ENCODE data around the gene INSM1. TPM values are rescaled to one million over a fixed set of nuclear protein-coding genes. Genes with fewer than 3 reads are reported as not detected.

The INSM1 gene
- polyA plus RNA-seq, 1 experiment, result not detected

DNA sequence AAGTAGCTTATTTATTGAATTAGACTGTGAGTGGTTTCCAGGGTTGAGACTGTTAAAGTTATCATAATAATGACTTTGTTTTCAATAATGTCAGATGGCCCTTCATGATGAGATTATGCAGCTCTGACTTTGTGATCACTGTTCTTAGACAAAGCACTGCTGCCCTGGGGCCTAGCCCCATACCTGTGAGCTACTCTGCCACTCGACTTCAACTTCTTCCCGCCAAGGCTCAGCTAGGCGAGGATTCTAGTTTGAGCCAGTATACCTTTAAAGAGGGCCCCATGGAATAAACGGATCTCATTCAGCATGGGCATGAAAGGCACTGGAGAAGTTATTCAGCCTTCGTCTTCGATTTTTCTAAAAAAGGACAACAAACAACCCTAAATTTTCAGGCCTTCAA lies 45.0 kb upstream of the INSM1 start:
- CTCF ChIA-PET, result interaction anchor here (0.7 kb wide), 1 partner anchor 36 kb away, joined by 3 read pairs; no protein-coding TSS in a partner anchor
- Histone ChIP-seq H3K27ac (ENCODE audit: low read depth, low read length) (no peak overlapping the region), H3K9me3 (ENCODE audit: control insufficient read depth, insufficient read depth, low read length) (no peaks in the 10 kb centered on the region), H3K4me3 (ENCODE audit: low read depth, low read length) (no peak overlapping the region), H3K27me3 (ENCODE audit: control insufficient read depth, insufficient read depth, low read length) (no peaks in the 10 kb centered on the region)
- no peak for DNase-seq (ENCODE audit: low read depth, low spot score)
- POLR2A ChIA-PET, result no interaction called here
- no peak for TF ChIP-seq CTCF (IDR thresholded peaks at IDR 0.05; ENCODE audit: low read depth, low read length)

DNA sequence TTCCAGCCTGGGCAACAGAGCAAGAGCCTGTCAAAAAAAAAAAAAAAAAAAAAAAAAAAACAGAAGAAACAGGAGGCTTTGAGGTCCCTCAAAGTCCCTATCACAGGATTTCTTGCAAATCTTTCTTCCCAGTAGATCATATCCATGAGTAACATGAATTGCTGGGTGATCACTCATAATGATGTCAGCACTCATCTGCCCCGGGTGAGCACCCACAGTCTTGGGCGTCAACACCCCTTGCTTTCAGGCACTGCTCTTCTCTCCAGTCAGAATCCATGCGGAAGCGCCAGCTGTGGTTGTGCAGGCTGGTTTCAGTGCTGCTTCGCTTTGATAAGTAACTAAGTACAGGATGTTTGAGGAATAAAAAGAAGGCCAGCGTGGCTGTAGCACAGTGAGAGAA lies 40.2 kb upstream of the INSM1 start:
- Histone ChIP-seq H3K27ac (ENCODE audit: low read depth, low read length) (no peak overlapping the region), H3K9me3 (ENCODE audit: control insufficient read depth, insufficient read depth, low read length) (no peaks in the 10 kb centered on the region), H3K4me3 (ENCODE audit: low read depth, low read length) (no peak overlapping the region), H3K27me3 (ENCODE audit: control insufficient read depth, insufficient read depth, low read length) (peaks cover 3% of the 10 kb centered on the region)
- DNase-seq (ENCODE audit: low read depth, low spot score), result no peak
- POLR2A ChIA-PET, result no interaction called here
- CTCF ChIA-PET, result interaction anchor here (1.9 kb wide), 1 partner anchor 266 kb away, joined by 6 read pairs; no protein-coding TSS in a partner anchor
- TF ChIP-seq CTCF (IDR thresholded peaks at IDR 0.05; ENCODE audit: low read depth, low read length), result no peak

- TF ChIP-seq CTCF (IDR thresholded peaks at IDR 0.05; ENCODE audit: low read depth, low read length), result no peak
- Histone ChIP-seq H3K27ac (ENCODE audit: low read depth, low read length) (no peak overlapping the region), H3K4me3 (ENCODE audit: low read depth, low read length) (no peak overlapping the region), H3K9me3 (ENCODE audit: control insufficient read depth, insufficient read depth, low read length) (no peaks in the 10 kb centered on the region), H3K27me3 (ENCODE audit: control insufficient read depth, insufficient read depth, low read length) (peaks cover 5% of the 10 kb centered on the region)
- no peak for DNase-seq (ENCODE audit: low read depth, low spot score)
- ChIA-PET CTCF (no interaction called here), POLR2A (no interaction called here)
Observed at GRCh38 chr20:20329564-20329963, 38.3 kb upstream of the INSM1 start.

DNA sequence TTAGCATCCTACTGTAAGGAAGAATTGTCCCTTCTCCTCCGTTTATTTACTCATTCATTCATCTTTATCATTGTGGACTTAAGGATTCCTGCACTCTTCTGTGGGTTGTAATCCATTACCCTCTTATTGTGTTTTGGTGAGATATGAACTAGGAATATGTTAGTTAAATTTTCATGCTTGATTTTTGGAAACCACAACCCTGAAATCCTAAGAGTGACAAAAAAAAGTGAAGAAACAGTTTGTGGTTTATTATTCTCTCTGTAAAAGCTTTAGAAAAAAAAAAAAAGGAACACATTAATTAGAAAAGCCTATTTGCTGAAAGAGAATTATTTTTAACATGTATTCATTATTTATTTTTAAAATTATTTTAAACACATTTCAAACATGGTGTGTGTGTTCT lies 36.7 kb upstream of the INSM1 start:
- no peak overlapping the region for H3K27ac ChIP-seq (ENCODE audit: low read depth, low read length)
- no peaks in the 10 kb centered on the region for H3K9me3 ChIP-seq (ENCODE audit: control insufficient read depth, insufficient read depth, low read length)
- no peak overlapping the region for H3K4me3 ChIP-seq (ENCODE audit: low read depth, low read length)
- H3K27me3 ChIP-seq (ENCODE audit: control insufficient read depth, insufficient read depth, low read length), result peaks cover 5% of the 10 kb centered on the region
- DNase-seq (ENCODE audit: low read depth, low spot score), result no peak
- ChIA-PET CTCF (interaction anchor here (0.6 kb wide), 1 partner anchor 506 kb away, joined by 3 read pairs; no protein-coding TSS in a partner anchor), POLR2A (no interaction called here)
- TF ChIP-seq CTCF (IDR thresholded peaks at IDR 0.05; ENCODE audit: low read depth, low read length), result no peak

- no peak for TF ChIP-seq CTCF (IDR thresholded peaks at IDR 0.05; ENCODE audit: low read depth, low read length)
- no peak for DNase-seq (ENCODE audit: low read depth, low spot score)
- CTCF ChIA-PET, result no interaction called here
- H3K4me3 ChIP-seq (ENCODE audit: low read depth, low read length), result no peak overlapping the region
- POLR2A ChIA-PET, result no interaction called here
- H3K27me3 ChIP-seq (ENCODE audit: control insufficient read depth, insufficient read depth, low read length), result peaks cover 5% of the 10 kb centered on the region
- no peak overlapping the region for H3K27ac ChIP-seq (ENCODE audit: low read depth, low read length)
- H3K9me3 ChIP-seq (ENCODE audit: control insufficient read depth, insufficient read depth, low read length), result no peaks in the 10 kb centered on the region; the same call in 1 of the 2 replicates
Observed at GRCh38 chr20:20331817-20332216, 36.1 kb upstream of the INSM1 start.
